ENCODE measurements around the gene GNS.

The GNS gene

GRCh38 chr12:64737539-64737938 is 21.7 kb downstream of the GNS start:
- no peak for DNase-seq (ENCODE audit: low read depth, low spot score)

DNA sequence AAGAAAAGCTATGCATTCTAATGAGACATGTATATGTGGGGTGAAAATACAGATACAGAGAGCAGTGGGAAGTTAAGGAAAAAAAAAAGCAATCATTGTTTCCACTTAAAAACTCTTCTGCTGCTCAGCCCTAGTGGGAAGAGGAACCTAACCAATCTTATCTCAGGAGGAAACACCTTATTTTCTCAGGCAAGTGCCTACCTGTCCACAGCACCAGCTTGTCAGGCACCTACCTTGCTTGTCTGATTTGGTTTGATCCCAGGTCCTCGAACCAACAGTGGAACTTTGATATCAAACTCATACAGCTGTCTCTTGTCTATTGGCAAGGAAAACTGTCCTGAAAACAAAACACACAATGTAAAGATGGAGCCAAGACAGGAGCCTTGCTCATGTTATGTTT is 22.4 kb downstream of the GNS start:
- DNase-seq (ENCODE audit: low read depth, low spot score): no peak

GRCh38 chr12:64735442-64735841 is 23.8 kb downstream of the GNS start:
- no peak for DNase-seq (ENCODE audit: low read depth, low spot score)

DNA sequence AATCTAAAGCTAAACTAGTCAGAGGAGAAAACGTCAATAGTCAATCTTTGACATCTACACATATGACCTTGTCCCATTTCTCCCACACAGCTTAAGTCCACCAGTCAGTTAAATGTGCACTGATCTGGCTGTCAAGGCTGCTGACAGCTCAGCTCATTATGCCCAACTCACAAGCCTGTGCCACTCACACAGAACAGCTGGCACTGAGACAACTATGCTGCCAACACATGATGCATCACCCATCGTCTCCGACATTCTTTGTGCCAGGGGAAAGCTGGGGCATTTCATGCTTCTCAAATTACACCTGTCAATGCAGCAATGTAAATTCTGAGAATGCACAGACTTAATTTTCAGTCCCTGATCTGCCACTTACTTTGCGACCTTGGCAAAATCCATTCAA is 25.3 kb downstream of the GNS start:
- no peak for DNase-seq (ENCODE audit: low read depth, low spot score)

GRCh38 chr12:64731683-64732082 is 27.5 kb downstream of the GNS start:
- no peak for DNase-seq (ENCODE audit: low read depth, low spot score)

DNA sequence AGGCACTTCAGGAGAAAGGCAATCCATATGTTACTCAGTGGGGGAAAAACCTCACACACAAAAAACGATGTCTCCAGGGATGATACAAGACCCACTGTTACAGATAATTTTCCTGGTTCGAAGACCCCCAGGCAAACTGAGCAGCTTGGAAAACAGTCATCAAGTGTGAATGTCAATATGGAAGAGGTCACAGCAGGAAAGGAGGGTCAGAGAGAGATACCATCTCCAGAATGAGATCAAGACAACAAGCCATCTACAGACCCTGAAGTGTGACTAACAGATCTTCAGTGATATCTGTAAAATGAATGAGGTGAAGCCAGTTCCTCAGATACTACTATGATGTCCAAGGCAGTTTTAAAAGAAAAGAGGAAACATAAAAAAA is 28.6 kb downstream of the GNS start:
- no peak for DNase-seq (ENCODE audit: low read depth, low spot score)

DNA sequence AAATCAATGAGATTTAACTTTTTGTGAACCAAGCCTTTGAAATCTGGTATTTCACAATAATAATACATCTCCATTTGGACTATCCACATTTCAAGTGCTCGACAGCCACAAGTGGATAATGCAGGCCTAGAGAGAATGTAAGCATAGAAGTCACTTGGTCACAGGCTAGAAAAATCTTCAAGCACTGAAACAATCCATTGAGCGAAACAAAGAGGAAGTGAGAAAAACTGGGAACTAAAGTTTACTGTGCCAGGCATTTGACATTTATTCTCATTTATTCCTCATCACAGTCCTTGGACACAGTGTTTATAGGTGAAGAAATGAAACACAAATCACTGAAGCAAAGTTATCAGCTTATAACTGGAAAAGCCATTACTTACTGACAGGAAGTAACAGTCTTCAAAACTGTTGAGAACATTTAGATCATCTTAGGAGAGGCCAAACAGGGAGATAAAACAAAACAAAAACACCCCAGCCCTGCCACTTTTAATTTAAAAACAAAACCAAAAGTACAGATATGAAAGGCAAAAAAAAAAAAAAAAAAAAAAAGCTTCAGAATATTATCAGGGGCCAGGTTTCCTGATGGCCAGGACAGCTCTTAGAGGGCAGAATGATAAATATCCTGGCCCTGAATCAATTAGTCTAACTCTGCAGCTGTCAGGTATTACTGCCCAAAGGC is 29.2 kb downstream of the GNS start:
- DNase-seq (ENCODE audit: low read depth, low spot score): no peak

DNA sequence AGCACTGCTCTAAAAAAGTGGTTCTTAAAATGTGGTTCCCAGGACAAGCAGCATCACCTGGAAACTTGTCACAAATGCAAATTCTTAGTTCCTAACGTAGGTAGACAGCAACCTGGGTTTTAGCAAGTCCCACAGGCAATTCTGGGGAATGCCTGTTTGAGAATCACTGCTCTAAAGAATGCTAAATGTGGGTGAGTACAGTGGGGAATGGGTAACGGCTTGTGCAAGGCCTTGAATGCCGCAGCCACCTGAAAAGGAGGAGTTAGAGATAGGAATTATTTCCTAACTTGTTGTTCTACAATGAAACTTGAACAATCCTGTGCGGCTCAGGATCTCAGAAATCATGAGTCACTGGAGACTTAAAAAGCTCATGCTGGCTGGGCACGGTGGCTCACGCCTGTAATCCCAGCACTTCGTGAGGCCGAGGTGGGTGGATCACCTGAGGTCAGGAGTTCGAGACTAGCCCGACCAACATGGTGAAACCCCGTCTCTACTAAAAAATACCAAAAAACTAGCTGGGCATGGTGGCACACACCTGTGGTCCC is 34.9 kb downstream of the GNS start:
- no peak for DNase-seq (ENCODE audit: low read depth, low spot score)

GRCh38 chr12:64723630-64724029 is 35.6 kb downstream of the GNS start:
- DNase-seq (ENCODE audit: low read depth, low spot score): no peak

DNA sequence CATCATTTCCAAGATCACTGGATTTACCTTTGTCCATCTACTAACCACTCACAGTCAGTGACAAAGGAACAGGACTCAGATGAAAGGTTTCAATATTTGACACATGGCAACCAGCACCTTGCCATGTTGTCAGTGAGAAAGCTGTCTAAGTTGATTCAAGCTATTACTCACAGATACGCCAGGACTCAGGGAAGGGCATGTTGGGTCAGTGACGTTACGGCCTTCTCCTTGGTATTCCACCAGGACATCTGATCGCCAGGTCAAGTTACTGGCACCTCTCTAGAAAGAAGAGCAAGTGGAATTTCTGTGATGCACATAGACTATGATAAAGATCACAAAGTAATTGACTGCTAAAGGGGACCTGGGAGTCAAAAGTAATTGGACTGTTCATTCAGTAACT is 36.4 kb downstream of the GNS start:
- no peak for DNase-seq (ENCODE audit: low read depth, low spot score)

GRCh38 chr12:64720884-64721283 is 38.3 kb downstream of the GNS start:
- DNase-seq (ENCODE audit: low read depth, low spot score): no peak

DNA sequence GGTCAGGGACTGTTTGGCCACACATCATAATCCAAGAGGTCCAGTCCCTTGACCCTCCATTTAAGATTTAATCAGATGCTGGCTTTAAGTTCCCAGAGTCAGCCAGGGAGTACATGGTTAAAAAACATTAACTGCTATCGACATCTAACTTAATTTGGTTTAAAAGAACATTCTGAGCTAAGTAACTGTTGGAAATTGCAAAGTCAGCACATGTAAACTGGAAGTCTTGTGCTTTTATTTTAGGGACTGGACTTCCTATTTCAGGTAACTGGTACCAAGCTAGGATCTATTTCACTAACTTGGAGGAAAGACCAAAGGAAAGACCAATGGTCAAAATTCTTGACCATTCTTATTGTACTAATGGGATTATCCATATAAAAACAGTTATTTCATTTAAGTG is 40.6 kb downstream of the GNS start:
- DNase-seq (ENCODE audit: low read depth, low spot score): no peak

DNA sequence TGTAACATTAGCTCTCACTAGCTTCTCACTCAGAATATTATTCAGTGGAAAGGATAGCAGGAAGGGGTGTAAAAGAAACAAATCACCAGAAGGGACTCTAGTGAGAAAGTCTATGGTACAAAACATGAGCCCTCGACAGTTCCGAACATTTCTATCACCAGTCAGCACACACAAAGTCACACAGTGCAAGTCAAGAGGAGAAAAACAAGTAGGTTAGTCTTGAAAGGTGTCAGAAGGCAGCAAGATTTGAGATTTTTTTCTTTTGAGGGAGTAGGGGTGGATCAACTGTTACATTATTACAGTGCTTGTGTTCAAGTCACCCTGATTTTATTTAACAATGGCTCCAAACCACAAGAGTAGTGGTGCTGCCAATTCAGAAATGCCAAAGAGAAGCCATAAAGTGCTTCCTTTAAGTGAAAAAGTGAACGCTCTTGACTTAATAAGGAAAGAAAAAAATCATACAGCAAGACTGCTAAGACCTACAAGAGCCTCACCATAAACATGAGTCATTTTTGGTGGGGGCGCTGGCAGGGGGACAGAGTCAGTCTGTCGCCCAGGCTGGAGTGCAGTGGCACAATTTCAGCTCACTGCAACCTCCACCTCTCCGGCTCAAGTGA is 42.3 kb downstream of the GNS start:
- no peak for DNase-seq (ENCODE audit: low read depth, low spot score)

GRCh38 chr12:64716371-64716770 is 42.8 kb downstream of the GNS start:
- no peak for DNase-seq (ENCODE audit: low read depth, low spot score)

DNA sequence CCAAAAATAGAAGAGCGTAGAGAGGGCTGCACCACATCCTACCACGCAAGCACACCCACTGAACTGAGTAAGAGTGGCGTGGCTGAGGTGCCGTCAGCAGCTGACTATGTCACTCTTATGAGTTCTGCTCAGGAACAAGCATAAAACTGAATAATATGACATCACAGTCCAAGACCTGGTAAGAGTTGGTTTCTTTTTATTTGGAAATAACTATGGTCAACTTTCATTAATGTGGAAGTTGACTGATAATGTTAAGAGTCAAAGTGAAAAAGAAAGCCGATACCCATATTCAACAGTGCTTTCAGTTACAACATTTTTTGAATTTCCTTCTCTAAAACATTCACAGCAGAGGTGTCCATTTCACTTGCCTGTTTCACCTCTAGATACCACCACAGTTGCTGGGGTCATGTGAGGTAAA is 44.6 kb downstream of the GNS start:
- DNase-seq (ENCODE audit: low read depth, low spot score): no peak

- DNase-seq (ENCODE audit: low read depth, low spot score): no peak
These were observed 45.8 kb downstream of the GNS start for GRCh38 chr12:64713376-64713775.

DNA sequence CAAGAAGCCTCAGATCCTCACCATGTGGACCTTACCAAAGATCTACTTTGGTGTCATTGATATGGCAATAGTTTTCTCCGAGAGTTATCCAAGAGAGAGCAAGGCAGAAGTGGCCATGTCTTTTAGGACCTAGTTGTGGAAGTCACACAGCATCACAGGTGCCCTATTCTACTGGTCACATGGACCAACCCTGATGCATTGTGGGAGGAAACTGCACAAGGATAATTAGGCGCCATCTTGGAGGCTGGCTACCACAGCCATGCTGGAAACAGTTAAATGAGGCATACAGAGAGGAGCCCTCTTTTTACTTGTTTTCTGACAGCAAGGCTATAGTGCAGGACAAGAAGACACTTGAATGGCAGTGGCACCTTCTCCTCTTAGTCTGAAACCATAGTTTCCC is 49.8 kb downstream of the GNS start:
- DNase-seq (ENCODE audit: low read depth, low spot score): no peak

- DNase-seq (ENCODE audit: low read depth, low spot score): no peak
These were observed 51.3 kb downstream of the GNS start for GRCh38 chr12:64707926-64708325.

DNA sequence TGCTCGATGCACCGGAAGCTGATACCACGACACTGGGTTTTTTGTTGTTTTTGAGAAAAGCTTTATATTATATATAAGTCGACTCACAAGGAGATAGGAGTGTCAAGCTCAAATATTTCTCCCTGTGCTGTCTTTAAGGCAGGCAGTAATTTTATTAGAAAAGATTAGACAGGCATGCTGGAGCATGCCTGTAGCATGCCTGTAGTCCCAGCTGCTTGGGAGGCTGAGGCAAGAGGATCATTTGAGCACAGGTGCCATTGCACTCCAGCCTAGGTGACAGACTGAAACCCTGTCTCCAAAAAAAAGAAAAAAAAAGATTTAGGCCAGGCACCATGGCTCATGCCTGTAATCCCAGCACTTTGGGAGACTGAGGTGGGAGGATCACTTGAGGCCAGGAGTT is 51.8 kb downstream of the GNS start:
- no peak for DNase-seq (ENCODE audit: low read depth, low spot score)

DNA sequence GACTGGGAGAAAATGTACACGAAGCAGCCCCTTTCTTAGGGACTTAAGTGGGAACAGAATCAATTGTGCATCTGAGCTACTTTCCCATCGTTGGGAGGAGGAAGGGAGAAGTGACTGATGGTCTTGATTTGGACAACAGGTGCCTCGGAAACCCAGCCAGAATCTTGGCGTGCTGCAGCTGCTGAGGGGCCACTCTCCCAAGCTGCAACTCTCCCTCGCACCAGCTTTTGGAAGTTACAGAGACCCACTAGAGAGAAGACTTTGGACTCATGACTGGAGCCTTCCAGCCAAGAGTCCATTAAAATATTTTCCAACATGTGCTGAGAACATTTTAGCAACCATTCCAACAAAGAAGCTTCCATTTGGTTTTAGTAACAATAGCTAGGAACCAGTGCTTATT is 52.3 kb downstream of the GNS start:
- no peak for DNase-seq (ENCODE audit: low read depth, low spot score)

DNA sequence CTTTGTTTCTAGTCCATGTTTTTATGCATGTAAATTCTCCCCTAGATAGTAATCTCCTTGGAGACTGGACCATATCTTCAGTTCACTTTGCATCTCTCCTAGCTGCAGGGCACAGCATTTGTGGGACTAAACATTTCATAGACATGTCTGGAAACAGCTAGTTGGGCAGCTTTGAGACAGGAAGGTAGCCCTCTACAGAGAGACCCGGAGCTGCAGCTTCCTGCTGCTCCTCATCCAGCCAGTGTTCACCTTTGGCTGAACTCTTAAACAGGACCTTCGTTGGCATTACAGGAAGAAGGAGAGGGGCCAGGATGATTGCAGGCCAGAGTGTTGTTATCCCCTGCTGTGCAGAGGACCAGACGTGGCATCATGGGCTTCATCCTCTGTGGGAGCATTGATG is 52.9 kb downstream of the GNS start:
- DNase-seq (ENCODE audit: low read depth, low spot score): no peak

GRCh38 chr12:64701283-64701682 is 57.9 kb downstream of the GNS start:
- DNase-seq (ENCODE audit: low read depth, low spot score): no peak

GRCh38 chr12:64700532-64700931 is 58.7 kb downstream of the GNS start:
- no peak for DNase-seq (ENCODE audit: low read depth, low spot score)
